G401 (cell line): ENCODE measurements around the gene CD58. TPM values are rescaled to one million over a fixed set of nuclear protein-coding genes. Genes with fewer than 3 reads are reported as not detected.
"Not testable (repeated sequence)": the region's sequence is repeated elsewhere in the genome, so short reads cannot be mapped to it uniquely, and the experiment has no call there.

ENCODE experiments used
- DNase-seq: peaks from one replicate; pipeline ENCODE4 v3.0.0-alpha.2; 2015; ENCODE audit warnings: low spot score
- in situ Hi-C: cut with HindIII; loops from 2 replicates; pipeline ENCODE4 v1.10.0; 2016; ENCODE audit warnings: low sequenced_read_pairs, mixed read lengths
- total RNA-seq: library from RNA; depleted of rRNA; stranded (reverse); fragments of >200 nt; shearing (Covaris generic); gene quantifications from 2 replicates; pipeline ENCODE4 v1.2.3, GENCODE V29; 2014

Gene CD58
- total RNA-seq, 1 experiment from 2014 or later: 15.2 TPM

GRCh38 chr1:116595065-116595840 lies 24.4 kb upstream of the CD58 start:
- DNase-seq, in situ Hi-C loops: not testable (repeated sequence)

- DNase-seq, in situ Hi-C loops: not testable (repeated sequence)
Observed at GRCh38 chr1:116593977-116594376, 23.2 kb upstream of the CD58 start.

GRCh38 chr1:116593401-116593800 lies 22.6 kb upstream of the CD58 start:
- in situ Hi-C loops, DNase-seq: not testable (repeated sequence)

- DNase-seq, in situ Hi-C loops: not testable (repeated sequence)
Observed at GRCh38 chr1:116591951-116592605, 21.3 kb upstream of the CD58 start.

- in situ Hi-C loops, DNase-seq: not testable (repeated sequence)
Observed at GRCh38 chr1:116591006-116591950, 20.5 kb upstream of the CD58 start.

GRCh38 chr1:116590359-116591005 lies 19.7 kb upstream of the CD58 start:
- in situ Hi-C loops, DNase-seq: not testable (repeated sequence)

GRCh38 chr1:116589101-116589735 lies 18.4 kb upstream of the CD58 start:
- DNase-seq, in situ Hi-C loops: not testable (repeated sequence)

- in situ Hi-C loops: no loop called here
Observed at GRCh38 chr1:116587501-116588227, 16.8 kb upstream of the CD58 start.

GRCh38 chr1:116586741-116587143 lies 15.9 kb upstream of the CD58 start:
- no peak for DNase-seq
- in situ Hi-C loops: no loop called here

More at GRCh38 chr1:116587501-116588227, 16.8 kb upstream of the CD58 start:
- DNase-seq: no peak

- in situ Hi-C loops: no loop called here
- no peak for DNase-seq
Observed at GRCh38 chr1:116585886-116586285, 15.1 kb upstream of the CD58 start.

- DNase-seq: no peak
- in situ Hi-C loops: no loop called here
Observed at GRCh38 chr1:116581323-116581885, 10.6 kb upstream of the CD58 start.

- in situ Hi-C loops: no loop called here
- DNase-seq: no peak
Observed at GRCh38 chr1:116580446-116581322, 9.9 kb upstream of the CD58 start.

- DNase-seq: no peak
- in situ Hi-C loops: no loop called here
Observed at GRCh38 chr1:116579259-116579875, 8.5 kb upstream of the CD58 start.

GRCh38 chr1:116578581-116578980 lies 7.8 kb upstream of the CD58 start:
- in situ Hi-C loops: no loop called here
- DNase-seq: no peak

GRCh38 chr1:116577759-116578314 lies 7.0 kb upstream of the CD58 start:
- DNase-seq: no peak
- in situ Hi-C loops: no loop called here
